HG03108 (cell line): ENCODE data around the gene SMARCD2.

Source experiments
- ATAC-seq: cut with Tn5 transposase; IDR thresholded peaks from one replicate; pipeline ENCODE4 v1.9.1; 2021; ENCODE audit warnings: moderate library complexity; ENCODE audit not compliant: unreplicated experiment

Gene SMARCD2

GRCh38 chr17:63833026-63833740, 9.3 kb downstream of the SMARCD2 start:
- ATAC-seq = no peak

- no peak for ATAC-seq
Measured at GRCh38 chr17:63832455-63832854, 10.0 kb downstream of the SMARCD2 start.

- no peak for ATAC-seq
Measured at GRCh38 chr17:63832014-63832413, 10.5 kb downstream of the SMARCD2 start.

GRCh38 chr17:63831505-63831904, 11.0 kb downstream of the SMARCD2 start:
- no peak for ATAC-seq

GRCh38 chr17:63830904-63831491, 11.5 kb downstream of the SMARCD2 start:
- ATAC-seq = no peak

- ATAC-seq = no peak
Measured at GRCh38 chr17:63830278-63830677, 12.2 kb downstream of the SMARCD2 start.

- no peak for ATAC-seq
Measured at GRCh38 chr17:63828936-63829335, 13.5 kb downstream of the SMARCD2 start.

GRCh38 chr17:63827801-63828221, 14.7 kb downstream of the SMARCD2 start:
- no peak for ATAC-seq

GRCh38 chr17:63827002-63827800, 15.3 kb downstream of the SMARCD2 start, which contains the start of the genes FTSJ3 and PSMC5:
Gene FTSJ3 (minus strand): TSS chr17:63827663. CDS start chr17:63826902, 761 bp downstream.
Gene PSMC5 (plus strand): TSS chr17:63827431. CDS start chr17:63827491, 60 bp downstream.
- peak; percentile 78 for ATAC-seq

GRCh38 chr17:63826468-63827001, 15.9 kb downstream of the SMARCD2 start:
- ATAC-seq = no peak

GRCh38 chr17:63824362-63824761, 18.1 kb downstream of the SMARCD2 start:
- ATAC-seq = no peak

GRCh38 chr17:63823659-63824331, 18.7 kb downstream of the SMARCD2 start:
- no peak for ATAC-seq

GRCh38 chr17:63822537-63822936, 19.9 kb downstream of the SMARCD2 start:
- no peak for ATAC-seq

GRCh38 chr17:63821804-63822203, 20.7 kb downstream of the SMARCD2 start:
- ATAC-seq = no peak

- ATAC-seq = no peak
Measured at GRCh38 chr17:63820963-63821561, 21.4 kb downstream of the SMARCD2 start.

- no peak for ATAC-seq
Measured at GRCh38 chr17:63819585-63820537, 22.6 kb downstream of the SMARCD2 start.

- ATAC-seq = no peak
Measured at GRCh38 chr17:63819131-63819530, 23.4 kb downstream of the SMARCD2 start.

- ATAC-seq = no peak
Measured at GRCh38 chr17:63817736-63818385, 24.6 kb downstream of the SMARCD2 start.

- no peak for ATAC-seq
Measured at GRCh38 chr17:63816669-63817068, 25.8 kb downstream of the SMARCD2 start.
